Measurements from ENCODE around the gene ALG14.
"Not testable (repeated sequence)": the region's sequence is repeated elsewhere in the genome, so short reads cannot be mapped to it uniquely, and the experiment has no call there.

ALG14 gene

GRCh38 chr1:94998748-94999147, 74.0 kb downstream of the ALG14 start:
- Mint-ChIP-seq H3K4me3 (no peak overlapping the region), H3K36me3 (ENCODE audit: low read depth) (no peaks in the 10 kb centered on the region), H3K27me3 (ENCODE audit: low read depth) (no peaks in the 10 kb centered on the region), H3K9me3 (no peaks in the 10 kb centered on the region), H3K4me1 (ENCODE audit: low read depth) (no peaks in the 10 kb centered on the region), H3K27ac (no peak overlapping the region)

GRCh38 chr1:94998114-94998513, 74.6 kb downstream of the ALG14 start:
- H3K27ac Mint-ChIP-seq: no peak overlapping the region
- H3K36me3 Mint-ChIP-seq (ENCODE audit: low read depth): no peaks in the 10 kb centered on the region

GRCh38 chr1:94995536-94995935, 77.2 kb downstream of the ALG14 start:
- H3K27ac Mint-ChIP-seq; H3K27me3 Mint-ChIP-seq (ENCODE audit: low read depth); H3K36me3 Mint-ChIP-seq (ENCODE audit: low read depth); H3K9me3 Mint-ChIP-seq; H3K4me1 Mint-ChIP-seq (ENCODE audit: low read depth); H3K4me3 Mint-ChIP-seq: not testable (repeated sequence)

More at GRCh38 chr1:94998114-94998513, 74.6 kb downstream of the ALG14 start:
- Mint-ChIP-seq H3K9me3 (no peaks in the 10 kb centered on the region), H3K4me3 (no peak overlapping the region), H3K4me1 (ENCODE audit: low read depth) (no peaks in the 10 kb centered on the region), H3K27me3 (ENCODE audit: low read depth) (no peaks in the 10 kb centered on the region)

GRCh38 chr1:94994805-94995204, 77.9 kb downstream of the ALG14 start:
- H3K4me3 Mint-ChIP-seq: no peak overlapping the region
- H3K27ac Mint-ChIP-seq: no peak overlapping the region
- H3K36me3 Mint-ChIP-seq (ENCODE audit: low read depth): no peaks in the 10 kb centered on the region

GRCh38 chr1:94993931-94994645, 78.7 kb downstream of the ALG14 start:
- Mint-ChIP-seq H3K9me3 (no peaks in the 10 kb centered on the region), H3K27ac (no peak overlapping the region), H3K4me1 (ENCODE audit: low read depth) (no peaks in the 10 kb centered on the region), H3K4me3 (no peak overlapping the region), H3K27me3 (ENCODE audit: low read depth) (no peaks in the 10 kb centered on the region), H3K36me3 (ENCODE audit: low read depth) (no peaks in the 10 kb centered on the region)

More at GRCh38 chr1:94994805-94995204, 77.9 kb downstream of the ALG14 start:
- Mint-ChIP-seq H3K27me3 (ENCODE audit: low read depth) (no peaks in the 10 kb centered on the region), H3K9me3 (no peaks in the 10 kb centered on the region), H3K4me1 (ENCODE audit: low read depth) (no peaks in the 10 kb centered on the region)

- H3K27me3 Mint-ChIP-seq (ENCODE audit: low read depth): no peaks in the 10 kb centered on the region
- H3K4me1 Mint-ChIP-seq (ENCODE audit: low read depth): no peaks in the 10 kb centered on the region
- no peaks in the 10 kb centered on the region for H3K36me3 Mint-ChIP-seq (ENCODE audit: low read depth)
- H3K4me3 Mint-ChIP-seq: no peak overlapping the region
- H3K27ac Mint-ChIP-seq: no peak overlapping the region
- H3K9me3 Mint-ChIP-seq: no peaks in the 10 kb centered on the region
Observed at GRCh38 chr1:94992863-94993563, 79.7 kb downstream of the ALG14 start.

GRCh38 chr1:94992161-94992560, 80.6 kb downstream of the ALG14 start:
- Mint-ChIP-seq H3K4me3 (no peak overlapping the region), H3K27me3 (ENCODE audit: low read depth) (no peaks in the 10 kb centered on the region), H3K27ac (no peak overlapping the region), H3K9me3 (no peaks in the 10 kb centered on the region), H3K4me1 (ENCODE audit: low read depth) (no peaks in the 10 kb centered on the region), H3K36me3 (ENCODE audit: low read depth) (no peaks in the 10 kb centered on the region)

- H3K36me3 Mint-ChIP-seq (ENCODE audit: low read depth): no peaks in the 10 kb centered on the region
- no peak overlapping the region for H3K4me3 Mint-ChIP-seq
- H3K9me3 Mint-ChIP-seq: no peaks in the 10 kb centered on the region
- no peak overlapping the region for H3K27ac Mint-ChIP-seq
- H3K4me1 Mint-ChIP-seq (ENCODE audit: low read depth): no peaks in the 10 kb centered on the region
- H3K27me3 Mint-ChIP-seq (ENCODE audit: low read depth): no peaks in the 10 kb centered on the region
Observed at GRCh38 chr1:94989911-94990473, 82.8 kb downstream of the ALG14 start.

GRCh38 chr1:94989398-94989797, 83.4 kb downstream of the ALG14 start:
- no peak overlapping the region for H3K4me3 Mint-ChIP-seq
- no peaks in the 10 kb centered on the region for H3K9me3 Mint-ChIP-seq
- no peak overlapping the region for H3K27ac Mint-ChIP-seq
- no peaks in the 10 kb centered on the region for H3K4me1 Mint-ChIP-seq (ENCODE audit: low read depth)
- H3K36me3 Mint-ChIP-seq (ENCODE audit: low read depth): no peaks in the 10 kb centered on the region
- no peaks in the 10 kb centered on the region for H3K27me3 Mint-ChIP-seq (ENCODE audit: low read depth)

GRCh38 chr1:94988356-94988755, 84.4 kb downstream of the ALG14 start:
- H3K9me3 Mint-ChIP-seq: no peaks in the 10 kb centered on the region
- H3K27me3 Mint-ChIP-seq (ENCODE audit: low read depth): no peaks in the 10 kb centered on the region
- H3K4me3 Mint-ChIP-seq: no peak overlapping the region
- H3K4me1 Mint-ChIP-seq (ENCODE audit: low read depth): no peaks in the 10 kb centered on the region
- H3K27ac Mint-ChIP-seq: no peak overlapping the region
- no peaks in the 10 kb centered on the region for H3K36me3 Mint-ChIP-seq (ENCODE audit: low read depth)

GRCh38 chr1:94986783-94987182, 86.0 kb downstream of the ALG14 start:
- no peak overlapping the region for H3K27ac Mint-ChIP-seq
- H3K27me3 Mint-ChIP-seq (ENCODE audit: low read depth): no peaks in the 10 kb centered on the region
- H3K9me3 Mint-ChIP-seq: no peaks in the 10 kb centered on the region
- no peaks in the 10 kb centered on the region for H3K36me3 Mint-ChIP-seq (ENCODE audit: low read depth)
- no peak overlapping the region for H3K4me3 Mint-ChIP-seq
- no peaks in the 10 kb centered on the region for H3K4me1 Mint-ChIP-seq (ENCODE audit: low read depth)

GRCh38 chr1:94983171-94983739, 89.5 kb downstream of the ALG14 start:
- no peak overlapping the region for H3K4me3 Mint-ChIP-seq
- H3K4me1 Mint-ChIP-seq (ENCODE audit: low read depth): peaks cover 4% of the 10 kb centered on the region
- H3K36me3 Mint-ChIP-seq (ENCODE audit: low read depth): no peaks in the 10 kb centered on the region
- H3K9me3 Mint-ChIP-seq: no peaks in the 10 kb centered on the region
- H3K27me3 Mint-ChIP-seq (ENCODE audit: low read depth): no peaks in the 10 kb centered on the region
- no peak overlapping the region for H3K27ac Mint-ChIP-seq

GRCh38 chr1:94982398-94982797, 90.4 kb downstream of the ALG14 start:
- Mint-ChIP-seq H3K4me3 (no peak overlapping the region), H3K27me3 (ENCODE audit: low read depth) (no peaks in the 10 kb centered on the region), H3K36me3 (ENCODE audit: low read depth) (no peaks in the 10 kb centered on the region), H3K9me3 (no peaks in the 10 kb centered on the region), H3K27ac (no peak overlapping the region), H3K4me1 (ENCODE audit: low read depth) (peaks cover 4% of the 10 kb centered on the region)

GRCh38 chr1:94981575-94981973, 91.2 kb downstream of the ALG14 start:
- H3K36me3 Mint-ChIP-seq (ENCODE audit: low read depth): no peaks in the 10 kb centered on the region
- H3K4me3 Mint-ChIP-seq: no peak overlapping the region
- H3K4me1 Mint-ChIP-seq (ENCODE audit: low read depth): peaks cover 4% of the 10 kb centered on the region
- H3K27me3 Mint-ChIP-seq (ENCODE audit: low read depth): no peaks in the 10 kb centered on the region
- no peak overlapping the region for H3K27ac Mint-ChIP-seq
- H3K9me3 Mint-ChIP-seq: no peaks in the 10 kb centered on the region

Data from T-helper 1 cell treated with Interleukin-12 subunit alpha and Interleukin-12 subunit beta and Interleukin-4 antibody, amounts not matched to agents 30 μg/mL and 1 μg/mL, for 36 hours (primary cell).